Eye (tissue), 1 donor: ENCODE data around the gene SEPTIN2.
"Not testable (repeated sequence)": the region's sequence is repeated elsewhere in the genome, so short reads cannot be mapped to it uniquely, and the experiment has no call there.

ENCODE experiments used
- DNase-seq: peaks from one replicate; pipeline ENCODE4 v3.0.0-alpha.2; 2015

Gene SEPTIN2

GRCh38 chr2:241315879-241316631 is at the start of gene SEPTIN2:
Gene SEPTIN2 (plus strand): TSS chr2:241315925. CDS start chr2:241324233, 8,308 bp downstream.
- DNase-seq: peak; percentile 93

DNA sequence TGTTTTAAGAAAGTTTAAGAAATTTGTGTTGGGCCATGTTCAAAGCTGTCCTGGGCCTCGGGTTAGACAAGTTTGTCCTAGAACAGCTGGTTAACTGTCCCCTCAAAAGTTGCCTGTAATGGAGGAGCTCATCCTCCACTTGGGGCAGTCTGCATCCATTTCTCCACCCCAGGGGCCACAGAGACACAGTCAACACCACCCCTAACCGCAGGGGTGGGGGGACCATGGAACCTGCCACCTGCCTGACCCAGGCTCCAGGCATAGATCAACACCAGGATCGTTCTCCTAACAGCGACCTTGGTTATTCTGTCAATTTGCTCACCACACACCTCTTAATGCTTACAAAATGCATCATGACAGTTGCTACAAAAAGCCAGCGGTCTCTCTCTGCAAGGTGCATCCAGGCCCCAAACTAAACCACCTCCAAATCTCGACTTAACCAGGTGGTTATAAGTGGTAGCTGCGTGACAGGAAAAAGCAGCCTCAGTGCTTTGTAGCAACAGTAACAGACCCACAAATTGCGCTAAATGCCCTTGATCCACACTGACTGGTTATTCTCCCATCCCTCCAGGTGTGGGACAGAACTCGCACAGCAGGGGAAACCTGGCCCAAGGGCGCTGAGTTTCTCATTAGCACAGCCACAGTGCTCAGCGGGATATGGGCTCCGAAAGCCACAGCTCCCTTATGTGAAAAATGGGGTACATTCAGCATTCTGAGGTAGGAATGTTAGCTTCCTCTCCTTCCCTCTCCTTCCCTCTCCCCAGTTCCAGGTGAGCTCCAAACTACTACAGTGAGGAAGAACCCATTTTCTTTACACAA is 48.3 kb upstream of the SEPTIN2 start:
- no peak for DNase-seq

GRCh38 chr2:241268306-241268705 is 47.4 kb upstream of the SEPTIN2 start:
- no peak for DNase-seq

- DNase-seq: no peak
These were observed 46.8 kb upstream of the SEPTIN2 start for GRCh38 chr2:241268716-241269445.

DNA sequence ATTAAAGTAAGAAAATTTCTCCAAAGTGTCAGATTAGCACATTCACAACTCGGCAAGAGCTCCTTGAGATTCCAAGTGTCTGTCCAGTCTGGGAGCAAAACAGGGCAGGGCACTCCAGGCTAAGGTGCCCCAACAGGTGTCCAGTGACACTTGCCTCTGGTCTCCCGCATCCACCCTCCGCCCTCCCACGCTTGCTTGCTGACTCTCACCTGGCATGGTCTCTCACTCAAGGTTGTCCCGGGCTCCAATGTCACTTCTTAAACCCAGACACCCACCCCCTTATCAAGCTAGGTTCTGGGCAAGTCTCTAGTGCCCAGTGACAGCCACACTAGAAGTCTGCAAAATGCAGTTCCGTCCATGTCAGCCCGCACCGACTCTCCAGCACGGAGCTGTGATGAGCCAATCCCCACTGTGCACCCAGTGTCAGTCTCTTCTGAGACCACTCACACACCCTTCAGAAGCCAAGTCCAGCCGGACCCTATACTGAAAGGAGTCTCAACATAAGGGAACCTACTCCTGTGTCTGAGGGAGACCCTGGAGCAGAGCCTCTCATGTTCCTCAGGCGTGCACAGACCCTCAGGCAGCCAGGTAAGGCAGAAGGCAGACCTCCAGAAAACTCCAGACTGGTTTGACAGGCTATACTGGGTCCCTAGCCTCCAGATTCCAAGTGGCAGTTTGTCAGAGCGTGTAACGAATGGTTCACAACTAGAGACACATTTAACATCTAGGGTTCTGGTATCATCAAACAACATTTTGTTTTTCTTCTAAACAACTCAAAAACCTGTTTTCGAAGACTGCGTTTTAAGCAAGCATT is 45.8 kb upstream of the SEPTIN2 start:
- DNase-seq: no peak

DNA sequence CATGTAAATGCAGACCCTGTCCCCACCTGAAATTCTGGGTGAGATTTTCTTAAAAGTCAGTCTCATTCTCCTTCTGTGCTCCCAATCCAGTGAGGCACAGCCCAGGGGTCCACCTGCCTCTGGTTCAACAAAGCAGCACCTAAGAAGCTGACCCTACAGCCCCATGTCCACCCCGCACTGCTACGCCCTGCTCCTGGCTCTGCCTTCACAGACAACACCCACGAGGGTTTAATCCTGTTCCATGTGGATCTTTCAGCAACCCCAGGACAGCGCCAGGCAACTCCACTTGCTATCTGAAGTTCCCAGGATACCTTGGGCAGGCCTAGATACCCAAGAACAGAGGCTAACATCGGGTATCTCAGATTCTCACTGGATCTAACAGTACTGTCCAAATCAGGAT is 45.2 kb upstream of the SEPTIN2 start:
- no peak for DNase-seq

DNA sequence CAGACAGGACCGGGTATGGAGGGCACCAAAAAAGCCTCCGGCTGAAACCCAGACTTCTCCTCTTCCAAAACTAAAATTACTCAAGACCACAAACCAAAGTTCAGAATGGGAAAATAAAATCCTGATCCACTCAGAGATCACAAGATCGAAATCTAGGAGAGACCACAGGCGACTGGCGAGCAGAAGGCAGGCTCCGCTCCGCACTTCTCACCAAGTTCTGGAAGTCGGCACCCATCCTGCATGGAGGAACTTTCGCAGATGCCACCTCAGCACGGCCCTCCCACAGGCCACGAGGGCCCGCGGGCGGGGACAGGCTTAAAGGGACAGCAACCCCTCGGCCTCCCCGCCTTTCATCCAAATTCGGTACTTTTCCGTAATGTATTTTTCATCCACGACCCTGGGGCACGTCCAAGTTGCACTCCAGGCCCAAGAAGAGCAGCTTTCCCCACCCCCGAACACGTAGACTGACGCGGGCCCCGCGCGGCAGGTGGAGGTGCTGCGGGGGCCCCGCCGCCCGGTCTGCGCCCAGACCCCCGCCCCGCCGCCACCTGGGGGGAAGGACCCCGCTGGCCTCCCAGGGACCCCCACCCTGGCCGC is 43.9 kb upstream of the SEPTIN2 start:
- peak; percentile 71 for DNase-seq

DNA sequence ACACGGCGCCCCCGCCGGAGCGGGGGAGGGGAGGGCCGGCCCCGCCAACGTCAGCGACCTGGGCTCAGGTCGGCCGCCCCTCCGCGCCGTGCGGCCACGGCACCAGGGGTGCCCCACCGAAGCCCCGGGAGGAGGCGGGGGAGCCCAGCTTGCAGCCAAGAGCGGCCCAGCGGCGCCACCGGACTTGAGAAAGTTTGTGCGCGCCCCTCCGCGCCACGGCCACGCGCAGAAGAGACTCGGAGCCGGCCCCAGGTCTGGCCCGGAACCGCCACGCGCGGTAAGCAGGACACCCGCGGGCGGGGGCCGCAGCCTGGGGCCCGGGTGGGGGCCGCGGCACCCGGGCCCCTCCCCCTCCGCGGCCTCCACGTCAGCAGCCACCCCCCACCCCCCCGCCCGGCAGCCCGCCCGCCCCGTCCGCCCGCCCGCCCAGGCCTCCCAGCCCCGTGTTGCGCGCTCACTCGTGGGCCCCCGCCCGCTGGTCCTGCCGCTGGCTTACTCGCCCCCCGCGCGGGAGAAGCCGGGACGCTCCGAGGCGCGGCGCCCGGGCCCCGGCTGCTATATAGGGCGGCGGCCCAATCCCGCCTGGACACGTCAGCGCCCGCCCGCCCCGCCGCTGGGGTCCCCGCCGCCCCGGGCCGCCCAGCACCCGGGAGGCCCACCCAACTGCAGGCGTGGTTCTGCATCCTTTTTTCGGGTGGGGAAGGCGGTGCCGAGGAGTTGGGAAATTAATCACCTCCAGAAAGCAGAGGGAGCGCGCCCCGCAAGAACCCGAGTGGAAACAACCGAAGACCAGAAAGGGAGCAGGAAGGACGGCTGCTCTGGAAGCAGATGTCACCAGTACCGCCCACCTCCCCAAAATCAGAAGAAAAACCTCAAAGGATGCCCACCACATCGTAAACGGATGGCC is 43.2 kb upstream of the SEPTIN2 start:
- DNase-seq: peak; percentile 75

- DNase-seq: no peak
These were observed 42.3 kb upstream of the SEPTIN2 start for GRCh38 chr2:241273210-241274020.

DNA sequence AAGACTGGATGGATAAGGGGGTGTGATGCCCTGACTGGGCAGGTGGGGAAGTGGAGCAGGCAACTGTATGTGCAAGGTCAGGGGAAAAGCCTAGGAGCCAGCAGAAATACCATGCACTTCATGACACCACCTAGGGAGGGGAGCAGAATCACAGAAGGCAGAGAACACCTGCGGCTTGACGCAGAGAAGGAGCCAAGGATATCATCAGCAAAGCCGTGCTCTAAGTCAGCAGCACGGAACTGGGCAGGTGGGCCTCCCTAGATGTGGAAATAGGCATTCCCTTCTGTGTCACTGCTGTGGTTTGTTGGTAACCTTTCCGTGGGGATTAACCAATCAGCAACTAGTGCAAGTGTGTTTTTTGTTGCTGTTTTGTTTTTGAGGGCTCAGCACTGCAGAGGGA is 41.6 kb upstream of the SEPTIN2 start:
- DNase-seq: no peak

DNA sequence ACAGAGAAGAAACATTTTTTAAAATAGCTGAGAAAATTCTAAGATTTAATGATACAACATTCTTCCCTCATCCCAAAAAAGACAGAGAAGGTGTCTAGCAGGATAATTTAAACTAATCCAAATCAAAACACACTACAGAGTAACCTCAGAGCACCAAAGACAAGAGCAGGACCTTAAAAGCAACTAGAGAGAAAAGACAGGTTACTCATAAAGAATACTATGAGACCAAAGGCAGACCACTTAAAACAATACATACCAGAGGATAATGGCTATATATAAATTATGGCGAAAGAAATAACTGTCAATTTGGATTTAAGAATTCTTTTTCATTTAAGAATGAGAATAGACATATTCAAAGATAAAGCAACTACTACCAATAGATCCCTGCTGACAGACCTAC is 40.2 kb upstream of the SEPTIN2 start:
- DNase-seq: no peak

DNA sequence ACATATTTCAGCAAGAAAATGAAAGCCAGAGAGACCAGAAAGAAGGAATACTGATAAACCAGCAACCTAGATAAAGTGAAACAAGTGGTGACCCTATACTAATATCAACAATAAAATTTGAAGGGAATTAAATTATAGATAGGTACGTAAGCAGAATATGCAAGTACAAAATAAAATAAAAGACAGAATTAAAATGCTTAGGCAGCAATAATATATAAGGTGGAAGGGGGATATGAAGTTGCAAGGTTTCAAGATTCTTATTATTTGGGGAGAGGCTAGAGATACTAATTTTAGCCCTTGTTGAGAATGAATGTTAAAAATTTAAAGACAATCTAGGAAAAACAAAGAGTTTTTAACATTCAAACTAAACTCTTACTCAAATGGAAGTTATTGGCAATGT is 39.8 kb upstream of the SEPTIN2 start:
- no peak for DNase-seq

- DNase-seq: not testable (repeated sequence)
These were observed 37.4 kb upstream of the SEPTIN2 start for GRCh38 chr2:241278306-241278705.

DNA sequence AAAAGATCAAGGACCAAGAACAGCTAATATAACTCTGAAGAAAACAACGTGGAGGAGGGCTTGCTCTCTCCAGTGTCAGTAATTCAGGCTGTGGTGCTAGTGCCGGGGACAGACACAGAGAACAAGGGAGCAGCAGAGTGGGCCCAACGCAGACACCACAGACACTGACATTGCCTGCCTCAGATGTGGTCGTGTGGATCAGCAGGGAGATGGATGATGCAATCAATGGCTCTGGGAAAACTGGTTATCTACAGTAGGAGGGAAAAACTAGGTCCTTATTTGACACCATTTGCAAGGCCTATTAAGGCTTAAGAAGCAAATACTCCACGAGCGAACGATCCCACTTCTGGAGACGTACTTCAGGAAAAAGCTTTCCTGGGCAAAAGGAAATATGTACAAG is 36.3 kb upstream of the SEPTIN2 start:
- DNase-seq: no peak

DNA sequence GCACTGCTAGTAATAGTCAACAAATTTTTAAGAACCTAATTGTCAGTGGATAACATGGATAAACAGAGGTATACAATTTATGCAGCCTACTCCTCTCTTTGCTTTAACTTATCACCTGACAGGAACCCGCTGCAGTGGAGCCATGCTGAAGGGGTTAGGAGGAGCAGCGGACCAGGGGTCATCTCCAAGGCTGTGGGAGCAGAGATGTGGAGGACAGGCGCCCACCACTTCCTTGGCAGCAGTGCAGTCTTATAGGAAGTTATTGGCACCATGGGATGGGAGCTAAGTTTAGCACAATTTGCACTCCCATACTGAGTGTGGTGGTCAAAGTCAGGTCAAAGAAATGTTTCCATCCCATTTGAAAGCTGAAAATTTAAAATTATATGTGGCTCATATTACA is 35.9 kb upstream of the SEPTIN2 start:
- no peak for DNase-seq

DNA sequence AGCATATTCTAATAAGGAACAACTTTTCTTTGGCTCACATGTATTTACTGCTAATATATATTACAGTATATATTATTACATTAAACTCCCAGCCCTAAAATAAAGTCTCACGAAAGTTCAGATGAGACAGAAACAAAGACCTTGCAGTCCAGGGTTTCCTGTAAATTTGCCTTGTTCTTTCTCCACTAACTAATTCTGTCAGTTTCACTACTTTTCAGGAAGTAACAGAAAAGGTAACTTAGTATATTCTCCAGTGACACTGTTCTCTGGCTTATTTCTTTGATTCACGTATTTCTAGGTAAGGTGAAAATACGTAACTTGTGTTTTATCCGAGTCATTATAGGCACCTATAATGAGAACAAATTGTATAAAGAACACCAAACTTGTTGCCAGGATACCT is 35.4 kb upstream of the SEPTIN2 start:
- no peak for DNase-seq

GRCh38 chr2:241282555-241282954 is 33.2 kb upstream of the SEPTIN2 start:
- no peak for DNase-seq

GRCh38 chr2:241285596-241285995 is 30.1 kb upstream of the SEPTIN2 start:
- DNase-seq: no peak

DNA sequence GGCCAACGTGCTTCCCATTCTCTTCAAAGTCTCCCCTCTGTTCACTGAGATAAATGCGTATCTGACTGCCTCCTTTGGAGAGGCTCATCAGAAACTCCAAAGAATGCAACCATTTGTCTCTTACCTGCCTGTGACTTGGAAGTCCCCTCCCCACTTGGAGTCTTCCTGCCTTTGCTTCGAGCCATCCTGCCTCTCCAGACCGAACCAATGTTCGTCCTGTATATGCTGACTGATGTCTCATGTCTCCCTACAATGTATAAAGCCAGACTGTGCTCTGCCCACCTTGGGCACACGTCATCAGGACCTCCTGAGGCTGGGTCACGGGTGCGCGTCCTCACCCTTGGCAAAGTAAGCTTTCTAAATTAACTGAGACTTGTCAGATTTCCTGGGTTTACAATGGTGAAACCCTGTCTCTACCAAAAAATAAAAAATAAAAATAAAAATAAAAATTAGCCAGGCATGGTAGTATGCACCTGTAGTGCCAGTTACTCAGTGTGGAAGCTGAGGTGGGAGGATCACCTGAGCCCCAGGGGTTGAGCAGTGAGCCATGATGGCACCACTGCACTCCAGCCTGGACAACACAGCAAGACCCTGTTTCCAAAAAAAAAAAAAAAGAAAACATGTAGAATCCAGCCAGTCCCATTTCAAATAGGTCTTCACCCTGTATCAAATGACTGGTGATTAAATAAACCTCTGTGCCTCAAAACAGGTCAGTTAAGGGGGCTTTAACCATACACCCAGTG is 29.2 kb upstream of the SEPTIN2 start:
- DNase-seq: no peak
